Measurements from ENCODE around the gene DHRS13. TPM values are rescaled to one million over a fixed set of nuclear protein-coding genes. Genes with fewer than 3 reads are reported as not detected.
A peak's percentile ranks its signal among the peaks of the same experiment; 100 is the strongest.
"Not testable (repeated sequence)": the region's sequence is repeated elsewhere in the genome, so short reads cannot be mapped to it uniquely, and the experiment has no call there.

The DHRS13 gene
- total and polyA plus RNA-seq, 5 experiments from 2014 or later: 17.1 to 47.3 (median 22.8) TPM

GRCh38 chr17:28946239-28946638 is 43.4 kb upstream of the DHRS13 start:
- Mint-ChIP-seq H3K9me3 (no peaks in the 10 kb centered on the region), H3K4me3 (peak overlapping the region in 8 of 10 donors; percentile 43 to 97 (median 52)), H3K4me1 (peaks cover 27 to 71% (median 67%) of the 10 kb centered on the region in 4 donors), H3K36me3 (peaks cover 0 to 47% (median 0%) of the 10 kb centered on the region in 3 donors), H3K27me3 (no peaks in the 10 kb centered on the region), H3K27ac (peak overlapping the region in 9 of 10 donors; percentile 21 to 98 (median 80))
- ATAC-seq (no peak), DNase-seq (no peak)
- POLR2A ChIA-PET: interaction anchor here (0.6 to 2.5 kb wide), 5 partner anchors 10 to 192 kb away, joined by 3 to 9 read pairs (median 5); no protein-coding TSS in a partner anchor

GRCh38 chr17:28944862-28945741 is 42.2 kb upstream of the DHRS13 start:
- ATAC-seq (no peak), DNase-seq (no peak)
- Mint-ChIP-seq H3K36me3 (peaks cover 0 to 52% (median 0%) of the 10 kb centered on the region in 3 donors), H3K4me3 (peak overlapping the region in 8 of 10 donors; percentile 14 to 97 (median 48)), H3K9me3 (no peaks in the 10 kb centered on the region), H3K4me1 (peaks cover 29 to 83% (median 77%) of the 10 kb centered on the region in 4 donors), H3K27me3 (no peaks in the 10 kb centered on the region), H3K27ac (peak overlapping the region; percentile 26 to 98 (median 67))
- POLR2A ChIA-PET: interaction anchor here (1.1 to 2.5 kb wide), 6 partner anchors 7 to 48 kb away, joined by 3 to 9 read pairs (median 4); partner anchors contain the start of gene PHF12

GRCh38 chr17:28944343-28944742 is 41.5 kb upstream of the DHRS13 start:
- Mint-ChIP-seq H3K27ac (peak overlapping the region in 7 of 10 donors; percentile 3 to 75 (median 53)), H3K4me3 (peak overlapping the region in 3 of 10 donors; percentile 20 to 31 (median 28)), H3K36me3 (peaks cover 0 to 53% (median 0%) of the 10 kb centered on the region in 3 donors), H3K27me3 (no peaks in the 10 kb centered on the region), H3K4me1 (peaks cover 32 to 90% (median 85%) of the 10 kb centered on the region in 4 donors), H3K9me3 (no peaks in the 10 kb centered on the region)
- ATAC-seq (no peak), DNase-seq (no peak)
- POLR2A ChIA-PET: interaction anchor here (1.1 to 1.6 kb wide), 2 partner anchors 8 to 48 kb away, joined by 3 to 6 read pairs; partner anchors contain the start of gene PHF12

GRCh38 chr17:28942925-28943324 is 40.0 kb upstream of the DHRS13 start:
- POLR2A ChIA-PET: interaction anchor here (1.5 kb wide), 1 partner anchor 9 kb away, joined by 4 read pairs; the partner anchor contains the start of gene PHF12
- Mint-ChIP-seq H3K27me3 (no peaks in the 10 kb centered on the region), H3K4me1 (peaks cover 31 to 95% (median 87%) of the 10 kb centered on the region in 4 donors), H3K9me3 (no peaks in the 10 kb centered on the region), H3K27ac (peak overlapping the region in 5 of 10 donors; percentile 1 to 63 (median 43)), H3K4me3 (peak overlapping the region in 1 of 10 donors; percentile 41), H3K36me3 (peaks cover 0 to 61% (median 0%) of the 10 kb centered on the region in 3 donors)
- DNase-seq (no peak), ATAC-seq (no peak)

- no peak for ATAC-seq
- H3K36me3 Mint-ChIP-seq: peaks cover 0 to 58% (median 0%) of the 10 kb centered on the region in 3 donors
- H3K27ac Mint-ChIP-seq: peak overlapping the region in 2 of 10 donors; percentile 20 to 64
- peaks cover 29 to 94% (median 87%) of the 10 kb centered on the region in 4 donors for H3K4me1 Mint-ChIP-seq
- POLR2A ChIA-PET: interaction anchor here (0.6 to 4.0 kb wide), 5 partner anchors 8 to 139 kb away, joined by 3 to 24 read pairs (median 5); partner anchors contain the start of gene PHF12
- H3K27me3 Mint-ChIP-seq: no peaks in the 10 kb centered on the region
- no peak for DNase-seq
- H3K4me3 Mint-ChIP-seq: peak overlapping the region in 2 of 10 donors; percentile 15 to 46
- no peaks in the 10 kb centered on the region for H3K9me3 Mint-ChIP-seq
Observed at GRCh38 chr17:28941251-28941650, 38.4 kb upstream of the DHRS13 start.

- peaks cover 28 to 94% (median 87%) of the 10 kb centered on the region in 4 donors for H3K4me1 Mint-ChIP-seq
- H3K9me3 Mint-ChIP-seq: no peaks in the 10 kb centered on the region
- no peak for DNase-seq
- POLR2A ChIA-PET: interaction anchor here (0.6 to 4.0 kb wide), 4 partner anchors 9 to 139 kb away, joined by 3 to 24 read pairs (median 8); partner anchors contain the start of gene PHF12
- H3K27me3 Mint-ChIP-seq: no peaks in the 10 kb centered on the region
- ATAC-seq: no peak
- H3K27ac Mint-ChIP-seq: peak overlapping the region in 8 of 10 donors; percentile 41 to 84 (median 66)
- peak overlapping the region in 9 of 10 donors; percentile 28 to 71 (median 59) for H3K4me3 Mint-ChIP-seq
- peaks cover 0 to 55% (median 0%) of the 10 kb centered on the region in 3 donors for H3K36me3 Mint-ChIP-seq
Observed at GRCh38 chr17:28940675-28941074, 37.8 kb upstream of the DHRS13 start.

- peak overlapping the region in 9 of 10 donors; percentile 5 to 71 (median 46) for H3K4me3 Mint-ChIP-seq
- peak; percentile 73 to 75 for ATAC-seq
- POLR2A ChIA-PET: interaction anchor here (1.1 to 4.0 kb wide), 3 partner anchors 10 to 15 kb away, joined by 5 to 24 read pairs (median 11); partner anchors contain the start of gene PHF12
Observed at GRCh38 chr17:28940142-28940541, 37.3 kb upstream of the DHRS13 start.

GRCh38 chr17:28938552-28938951 is 35.7 kb upstream of the DHRS13 start:
- H3K4me1 Mint-ChIP-seq: peaks cover 23 to 90% (median 85%) of the 10 kb centered on the region in 4 donors
- H3K27ac Mint-ChIP-seq: peak overlapping the region in 8 of 10 donors; percentile 35 to 82 (median 62)
- no peak for DNase-seq
- H3K36me3 Mint-ChIP-seq: peaks cover 0 to 47% (median 0%) of the 10 kb centered on the region in 3 donors
- no peaks in the 10 kb centered on the region for H3K9me3 Mint-ChIP-seq
- no peak for ATAC-seq
- no peaks in the 10 kb centered on the region for H3K27me3 Mint-ChIP-seq
- POLR2A ChIA-PET: interaction anchor here (1.1 to 4.0 kb wide), 3 partner anchors 11 to 13 kb away, joined by 4 to 24 read pairs (median 11); partner anchors contain the start of gene PHF12
- H3K4me3 Mint-ChIP-seq: peak overlapping the region in 3 of 10 donors; percentile 10 to 44 (median 28)

More at GRCh38 chr17:28940142-28940541, 37.3 kb upstream of the DHRS13 start:
- Mint-ChIP-seq H3K4me1 (peaks cover 26 to 92% (median 87%) of the 10 kb centered on the region in 4 donors), H3K9me3 (no peaks in the 10 kb centered on the region), H3K36me3 (peaks cover 0 to 54% (median 0%) of the 10 kb centered on the region in 3 donors), H3K27ac (peak overlapping the region in 9 of 10 donors; percentile 41 to 84 (median 69)), H3K27me3 (no peaks in the 10 kb centered on the region)
- DNase-seq: no peak

GRCh38 chr17:28937044-28937729 is 34.3 kb upstream of the DHRS13 start:
- peaks cover 23 to 94% (median 84%) of the 10 kb centered on the region in 4 donors for H3K4me1 Mint-ChIP-seq
- peaks cover 0 to 39% (median 0%) of the 10 kb centered on the region in 3 donors for H3K36me3 Mint-ChIP-seq
- no peaks in the 10 kb centered on the region for H3K27me3 Mint-ChIP-seq
- no peak for DNase-seq
- peak overlapping the region in 6 of 10 donors; percentile 65 to 91 (median 79) for H3K27ac Mint-ChIP-seq
- H3K4me3 Mint-ChIP-seq: peak overlapping the region in 1 of 10 donors; percentile 56
- ATAC-seq: no peak
- no peaks in the 10 kb centered on the region for H3K9me3 Mint-ChIP-seq
- POLR2A ChIA-PET: interaction anchor here (0.7 to 4.0 kb wide), 3 partner anchors 9 to 12 kb away, joined by 3 to 24 read pairs (median 4); no protein-coding TSS in a partner anchor

GRCh38 chr17:28935744-28936460 is 33.0 kb upstream of the DHRS13 start:
- peaks cover 19 to 89% (median 72%) of the 10 kb centered on the region in 4 donors for H3K4me1 Mint-ChIP-seq
- no peaks in the 10 kb centered on the region for H3K27me3 Mint-ChIP-seq
- H3K9me3 Mint-ChIP-seq: no peaks in the 10 kb centered on the region
- peak overlapping the region in 3 of 10 donors; percentile 4 to 27 (median 14) for H3K4me3 Mint-ChIP-seq
- POLR2A ChIA-PET: interaction anchor here (0.7 to 1.9 kb wide), 3 partner anchors 10 to 14 kb away, joined by 3 to 6 read pairs (median 3); no protein-coding TSS in a partner anchor
- peak overlapping the region in 9 of 10 donors; percentile 38 to 91 (median 74) for H3K27ac Mint-ChIP-seq
- peaks cover 0 to 36% (median 0%) of the 10 kb centered on the region in 3 donors for H3K36me3 Mint-ChIP-seq
- DNase-seq: no peak
- ATAC-seq: peak in 1 of 2 donors; percentile 40

GRCh38 chr17:28934508-28934907 is 31.6 kb upstream of the DHRS13 start:
- H3K27me3 Mint-ChIP-seq, ATAC-seq, H3K9me3 Mint-ChIP-seq, DNase-seq, H3K4me3 Mint-ChIP-seq: not testable (repeated sequence)
- POLR2A ChIA-PET: interaction anchor here (0.6 to 1.9 kb wide), 4 partner anchors 15 to 215 kb away, joined by 3 to 7 read pairs (median 5); partner anchors contain the start of gene RPL23A
- H3K4me1 Mint-ChIP-seq: peaks cover 22 to 88% (median 72%) of the 10 kb centered on the region in 4 donors
- peak overlapping the region in 7 of 10 donors; percentile 2 to 80 (median 59) for H3K27ac Mint-ChIP-seq
- peaks cover 0 to 37% (median 0%) of the 10 kb centered on the region in 3 donors for H3K36me3 Mint-ChIP-seq

All from naive thymus-derived CD8-positive, alpha-beta T cell (primary cell).